ENCODE results near the gene TDRD15. TPM values are rescaled to one million over a fixed set of nuclear protein-coding genes. Genes with fewer than 3 reads are reported as not detected.

The TDRD15 gene
- total RNA-seq, 1 donor from 2014 or later = not detected

Other genes with a start within 250 kb of the TDRD15 start
- gene APOB, start 79.9 kb upstream of the TDRD15 start, total RNA-seq = not detected in 2 replicates

All from kidney epithelial cell (primary cell).